ENCODE results near the gene SLC25A23.

The SLC25A23 gene

DNA sequence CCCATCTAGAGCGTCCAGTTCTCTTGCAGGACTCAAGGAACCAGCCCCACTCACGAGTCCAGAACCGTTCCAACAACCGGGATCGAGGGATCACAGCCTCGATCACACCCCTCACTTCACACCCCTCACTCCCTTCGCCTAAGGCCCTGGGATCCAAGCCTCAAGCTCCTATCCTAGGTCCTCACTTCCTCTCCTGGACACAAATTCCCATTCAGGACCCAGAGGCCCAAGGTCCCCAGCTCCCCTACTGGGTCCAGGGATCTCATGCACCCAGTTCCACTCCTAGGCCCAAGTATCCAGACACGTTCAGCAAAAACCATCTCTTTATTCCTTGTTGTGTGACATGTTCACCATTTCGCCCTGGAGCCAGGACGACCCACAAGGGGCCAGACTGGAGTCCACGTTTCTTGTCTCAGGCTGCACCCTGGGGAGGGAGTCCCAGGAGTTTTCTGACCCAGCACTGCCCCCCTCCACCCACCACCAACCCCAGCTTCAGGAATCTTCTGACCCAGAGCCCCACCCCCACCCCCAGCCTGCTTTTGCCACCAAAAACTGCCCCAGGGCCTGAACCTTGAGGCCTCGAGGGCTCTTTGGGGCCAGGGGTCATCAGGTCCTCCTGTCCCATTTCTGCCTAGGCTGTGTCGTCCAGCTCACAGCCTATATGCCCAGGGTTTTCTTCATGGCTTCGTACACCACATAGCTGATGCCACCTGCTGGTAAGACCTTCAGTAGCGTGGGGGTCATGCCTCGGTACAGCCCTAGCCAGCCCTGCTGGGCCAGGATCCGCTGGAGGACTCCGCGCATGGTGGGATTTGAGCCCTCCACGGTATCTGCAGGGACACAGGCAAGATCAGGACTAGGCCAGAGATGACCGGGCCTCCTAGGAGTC lies 33.6 kb downstream of the SLC25A23 start (continued):
- TF ChIP-seq, protein P1, sequence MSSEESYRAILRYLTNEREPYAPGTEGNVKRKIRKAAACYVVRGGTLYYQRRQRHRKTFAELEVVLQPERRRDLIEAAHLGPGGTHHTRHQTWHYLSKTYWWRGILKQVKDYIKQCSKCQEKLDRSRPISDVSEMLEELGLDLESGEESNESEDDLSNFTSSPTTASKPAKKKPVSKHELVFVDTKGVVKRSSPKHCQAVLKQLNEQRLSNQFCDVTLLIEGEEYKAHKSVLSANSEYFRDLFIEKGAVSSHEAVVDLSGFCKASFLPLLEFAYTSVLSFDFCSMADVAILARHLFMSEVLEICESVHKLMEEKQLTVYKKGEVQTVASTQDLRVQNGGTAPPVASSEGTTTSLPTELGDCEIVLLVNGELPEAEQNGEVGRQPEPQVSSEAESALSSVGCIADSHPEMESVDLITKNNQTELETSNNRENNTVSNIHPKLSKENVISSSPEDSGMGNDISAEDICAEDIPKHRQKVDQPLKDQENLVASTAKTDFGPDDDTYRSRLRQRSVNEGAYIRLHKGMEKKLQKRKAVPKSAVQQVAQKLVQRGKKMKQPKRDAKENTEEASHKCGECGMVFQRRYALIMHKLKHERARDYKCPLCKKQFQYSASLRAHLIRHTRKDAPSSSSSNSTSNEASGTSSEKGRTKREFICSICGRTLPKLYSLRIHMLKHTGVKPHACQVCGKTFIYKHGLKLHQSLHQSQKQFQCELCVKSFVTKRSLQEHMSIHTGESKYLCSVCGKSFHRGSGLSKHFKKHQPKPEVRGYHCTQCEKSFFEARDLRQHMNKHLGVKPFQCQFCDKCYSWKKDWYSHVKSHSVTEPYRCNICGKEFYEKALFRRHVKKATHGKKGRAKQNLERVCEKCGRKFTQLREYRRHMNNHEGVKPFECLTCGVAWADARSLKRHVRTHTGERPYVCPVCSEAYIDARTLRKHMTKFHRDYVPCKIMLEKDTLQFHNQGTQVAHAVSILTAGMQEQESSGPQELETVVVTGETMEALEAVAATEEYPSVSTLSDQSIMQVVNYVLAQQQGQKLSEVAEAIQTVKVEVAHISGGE (tag by site-specific recombination; conservative IDR thresholded peaks at IDR 0.05; ENCODE audit: low read depth), result no peak
- TF ChIP-seq GLIS2 (tag by site-specific recombination; IDR thresholded peaks at IDR 0.05), result no peak
- no peak for TF ChIP-seq MYNN (tag by site-specific recombination; IDR thresholded peaks at IDR 0.05; ENCODE audit: borderline replicate concordance)
- peak; percentile 59 for TF ChIP-seq ZNF2 (tag by site-specific recombination; IDR thresholded peaks at IDR 0.05)
- no peak for TF ChIP-seq ZFHX2 (tag by site-specific recombination; conservative IDR thresholded peaks at IDR 0.05)
- 0 out of 2 replicates have a peak, but pooled peaks have one; percentile 12 for TF ChIP-seq ZNF623 (tag by site-specific recombination; IDR thresholded peaks at IDR 0.05)
- TF ChIP-seq, protein P2, sequence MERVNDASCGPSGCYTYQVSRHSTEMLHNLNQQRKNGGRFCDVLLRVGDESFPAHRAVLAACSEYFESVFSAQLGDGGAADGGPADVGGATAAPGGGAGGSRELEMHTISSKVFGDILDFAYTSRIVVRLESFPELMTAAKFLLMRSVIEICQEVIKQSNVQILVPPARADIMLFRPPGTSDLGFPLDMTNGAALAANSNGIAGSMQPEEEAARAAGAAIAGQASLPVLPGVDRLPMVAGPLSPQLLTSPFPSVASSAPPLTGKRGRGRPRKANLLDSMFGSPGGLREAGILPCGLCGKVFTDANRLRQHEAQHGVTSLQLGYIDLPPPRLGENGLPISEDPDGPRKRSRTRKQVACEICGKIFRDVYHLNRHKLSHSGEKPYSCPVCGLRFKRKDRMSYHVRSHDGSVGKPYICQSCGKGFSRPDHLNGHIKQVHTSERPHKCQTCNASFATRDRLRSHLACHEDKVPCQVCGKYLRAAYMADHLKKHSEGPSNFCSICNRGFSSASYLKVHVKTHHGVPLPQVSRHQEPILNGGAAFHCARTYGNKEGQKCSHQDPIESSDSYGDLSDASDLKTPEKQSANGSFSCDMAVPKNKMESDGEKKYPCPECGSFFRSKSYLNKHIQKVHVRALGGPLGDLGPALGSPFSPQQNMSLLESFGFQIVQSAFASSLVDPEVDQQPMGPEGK (tag by site-specific recombination; IDR thresholded peaks at IDR 0.05), result no peak
- no peak for TF ChIP-seq ZSCAN30 (tag by site-specific recombination; IDR thresholded peaks at IDR 0.05)
- TF ChIP-seq, protein P3, sequence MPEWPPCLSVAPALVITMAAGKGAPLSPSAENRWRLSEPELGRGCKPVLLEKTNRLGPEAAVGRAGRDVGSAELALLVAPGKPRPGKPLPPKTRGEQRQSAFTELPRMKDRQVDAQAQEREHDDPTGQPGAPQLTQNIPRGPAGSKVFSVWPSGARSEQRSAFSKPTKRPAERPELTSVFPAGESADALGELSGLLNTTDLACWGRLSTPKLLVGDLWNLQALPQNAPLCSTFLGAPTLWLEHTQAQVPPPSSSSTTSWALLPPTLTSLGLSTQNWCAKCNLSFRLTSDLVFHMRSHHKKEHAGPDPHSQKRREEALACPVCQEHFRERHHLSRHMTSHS (tag by site-specific recombination; IDR thresholded peaks at IDR 0.05), result 0 out of 2 replicates have a peak, but pooled peaks have one; percentile 46
- no peak for TF ChIP-seq ZNF169 (tag by site-specific recombination; IDR thresholded peaks at IDR 0.05)
- TF ChIP-seq, protein P4, sequence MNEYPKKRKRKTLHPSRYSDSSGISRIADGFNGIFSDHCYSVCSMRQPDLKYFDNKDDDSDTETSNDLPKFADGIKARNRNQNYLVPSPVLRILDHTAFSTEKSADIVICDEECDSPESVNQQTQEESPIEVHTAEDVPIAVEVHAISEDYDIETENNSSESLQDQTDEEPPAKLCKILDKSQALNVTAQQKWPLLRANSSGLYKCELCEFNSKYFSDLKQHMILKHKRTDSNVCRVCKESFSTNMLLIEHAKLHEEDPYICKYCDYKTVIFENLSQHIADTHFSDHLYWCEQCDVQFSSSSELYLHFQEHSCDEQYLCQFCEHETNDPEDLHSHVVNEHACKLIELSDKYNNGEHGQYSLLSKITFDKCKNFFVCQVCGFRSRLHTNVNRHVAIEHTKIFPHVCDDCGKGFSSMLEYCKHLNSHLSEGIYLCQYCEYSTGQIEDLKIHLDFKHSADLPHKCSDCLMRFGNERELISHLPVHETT (tag by site-specific recombination; IDR thresholded peaks at IDR 0.05), result 0 out of 2 replicates have a peak, but pooled peaks have one; percentile 8
- no peak for TF ChIP-seq ZNF394 (tag by site-specific recombination; IDR thresholded peaks at IDR 0.05; ENCODE audit: borderline replicate concordance)
- TF ChIP-seq BCL11A (tag by site-specific recombination; IDR thresholded peaks at IDR 0.05; ENCODE audit: low read depth), result no peak
- TF ChIP-seq, protein P5, sequence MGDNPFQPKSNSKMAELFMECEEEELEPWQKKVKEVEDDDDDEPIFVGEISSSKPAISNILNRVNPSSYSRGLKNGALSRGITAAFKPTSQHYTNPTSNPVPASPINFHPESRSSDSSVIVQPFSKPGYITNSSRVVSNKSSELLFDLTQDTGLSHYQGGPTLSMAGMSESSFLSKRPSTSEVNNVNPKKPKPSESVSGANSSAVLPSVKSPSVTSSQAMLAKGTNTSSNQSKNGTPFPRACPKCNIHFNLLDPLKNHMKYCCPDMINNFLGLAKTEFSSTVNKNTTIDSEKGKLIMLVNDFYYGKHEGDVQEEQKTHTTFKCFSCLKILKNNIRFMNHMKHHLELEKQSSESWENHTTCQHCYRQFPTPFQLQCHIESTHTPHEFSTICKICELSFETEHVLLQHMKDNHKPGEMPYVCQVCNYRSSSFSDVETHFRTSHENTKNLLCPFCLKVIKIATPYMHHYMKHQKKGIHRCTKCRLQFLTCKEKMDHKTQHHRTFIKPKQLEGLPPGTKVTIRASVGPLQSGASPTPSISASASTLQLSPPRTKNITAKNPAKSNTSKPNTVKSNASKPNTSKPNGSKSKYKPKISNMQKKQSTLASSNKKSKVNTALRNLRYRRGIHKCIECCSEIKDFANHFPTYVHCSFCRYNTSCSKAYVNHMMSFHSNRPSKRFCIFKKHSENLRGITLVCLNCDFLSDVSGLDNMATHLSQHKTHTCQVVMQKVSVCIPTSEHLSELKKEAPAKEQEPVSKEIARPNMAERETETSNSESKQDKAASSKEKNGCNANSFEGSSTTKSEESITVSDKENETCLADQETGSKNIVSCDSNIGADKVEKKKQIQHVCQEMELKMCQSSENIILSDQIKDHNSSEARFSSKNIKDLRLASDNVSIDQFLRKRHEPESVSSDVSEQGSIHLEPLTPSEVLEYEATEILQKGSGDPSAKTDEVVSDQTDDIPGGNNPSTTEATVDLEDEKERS (tag by site-specific recombination; IDR thresholded peaks at IDR 0.05), result no peak
- no peak for TF ChIP-seq ZNF155 (tag by site-specific recombination; IDR thresholded peaks at IDR 0.05)
- TF ChIP-seq ZNF292 (tag by site-specific recombination; IDR thresholded peaks at IDR 0.05; ENCODE audit: borderline replicate concordance, low read depth), result no peak
- TF ChIP-seq WT1 (tag by site-specific recombination; IDR thresholded peaks at IDR 0.05), result 0 out of 2 replicates have a peak, but pooled peaks have one; percentile 11
- no peak for TF ChIP-seq ZNF501 (tag by site-specific recombination; IDR thresholded peaks at IDR 0.05)
- no peak for TF ChIP-seq ZNF571 (tag by site-specific recombination; IDR thresholded peaks at IDR 0.05)
- TF ChIP-seq, protein P6, sequence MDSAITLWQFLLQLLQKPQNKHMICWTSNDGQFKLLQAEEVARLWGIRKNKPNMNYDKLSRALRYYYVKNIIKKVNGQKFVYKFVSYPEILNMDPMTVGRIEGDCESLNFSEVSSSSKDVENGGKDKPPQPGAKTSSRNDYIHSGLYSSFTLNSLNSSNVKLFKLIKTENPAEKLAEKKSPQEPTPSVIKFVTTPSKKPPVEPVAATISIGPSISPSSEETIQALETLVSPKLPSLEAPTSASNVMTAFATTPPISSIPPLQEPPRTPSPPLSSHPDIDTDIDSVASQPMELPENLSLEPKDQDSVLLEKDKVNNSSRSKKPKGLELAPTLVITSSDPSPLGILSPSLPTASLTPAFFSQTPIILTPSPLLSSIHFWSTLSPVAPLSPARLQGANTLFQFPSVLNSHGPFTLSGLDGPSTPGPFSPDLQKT (IDR thresholded peaks at IDR 0.05; ENCODE audit: borderline replicate concordance, low read depth, low read length), result no peak
- no peak for TF ChIP-seq ZNF664 (tag by site-specific recombination; IDR thresholded peaks at IDR 0.05)
- TF ChIP-seq ZNF138 (tag by site-specific recombination; IDR thresholded peaks at IDR 0.05; ENCODE audit: borderline replicate concordance), result no peak
- TF ChIP-seq ZNF549 (tag by site-specific recombination; IDR thresholded peaks at IDR 0.05), result no peak
- TF ChIP-seq ZFP41 (tag by site-specific recombination; IDR thresholded peaks at IDR 0.05; ENCODE audit: borderline replicate concordance), result no peak
- no peak for TF ChIP-seq TCF7L2 (IDR thresholded peaks at IDR 0.05; ENCODE audit: borderline replicate concordance, low read depth, low read length)
- 0 out of 2 replicates have a peak, but pooled peaks have one; percentile 33 for TF ChIP-seq ZNF558 (tag by site-specific recombination; IDR thresholded peaks at IDR 0.05)
- no peak for TF ChIP-seq ZNF311 (tag by site-specific recombination; IDR thresholded peaks at IDR 0.05; ENCODE audit: borderline replicate concordance)

Measured in HEK293 (cell line).